ENCODE data around the gene MYO7A. TPM values are rescaled to one million over a fixed set of nuclear protein-coding genes. Genes with fewer than 3 reads are reported as not detected.

Gene MYO7A
- polyA plus RNA-seq, 1 experiment = not detected

DNA sequence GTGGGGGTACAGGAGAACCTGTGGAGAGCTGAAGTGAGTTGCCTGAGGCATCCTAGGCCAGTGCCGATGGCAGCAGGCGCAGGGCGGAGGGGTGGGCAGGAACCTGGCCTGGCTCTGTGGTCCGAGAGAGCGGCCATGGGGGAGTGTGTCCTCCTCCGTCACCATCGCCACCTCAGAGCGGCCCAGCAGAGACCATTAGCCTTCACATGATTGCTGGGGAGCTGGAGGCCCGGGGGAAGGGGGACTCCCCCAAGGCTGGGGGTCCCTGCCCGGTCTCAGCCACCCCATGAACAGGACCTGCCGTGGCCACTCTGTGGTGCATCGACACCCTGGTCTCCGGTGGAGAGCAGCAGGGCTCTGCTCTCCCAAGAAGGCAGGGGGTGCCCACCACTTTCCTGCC lies 21.3 kb upstream of the MYO7A start:
- CTCF ChIA-PET = interaction anchor here (1.0 to 3.4 kb wide), 5 partner anchors 16 to 61 kb away, joined by 3 to 23 read pairs (median 7); partner anchors contain the start of gene MYO7A
- TF ChIP-seq, protein P1, sequence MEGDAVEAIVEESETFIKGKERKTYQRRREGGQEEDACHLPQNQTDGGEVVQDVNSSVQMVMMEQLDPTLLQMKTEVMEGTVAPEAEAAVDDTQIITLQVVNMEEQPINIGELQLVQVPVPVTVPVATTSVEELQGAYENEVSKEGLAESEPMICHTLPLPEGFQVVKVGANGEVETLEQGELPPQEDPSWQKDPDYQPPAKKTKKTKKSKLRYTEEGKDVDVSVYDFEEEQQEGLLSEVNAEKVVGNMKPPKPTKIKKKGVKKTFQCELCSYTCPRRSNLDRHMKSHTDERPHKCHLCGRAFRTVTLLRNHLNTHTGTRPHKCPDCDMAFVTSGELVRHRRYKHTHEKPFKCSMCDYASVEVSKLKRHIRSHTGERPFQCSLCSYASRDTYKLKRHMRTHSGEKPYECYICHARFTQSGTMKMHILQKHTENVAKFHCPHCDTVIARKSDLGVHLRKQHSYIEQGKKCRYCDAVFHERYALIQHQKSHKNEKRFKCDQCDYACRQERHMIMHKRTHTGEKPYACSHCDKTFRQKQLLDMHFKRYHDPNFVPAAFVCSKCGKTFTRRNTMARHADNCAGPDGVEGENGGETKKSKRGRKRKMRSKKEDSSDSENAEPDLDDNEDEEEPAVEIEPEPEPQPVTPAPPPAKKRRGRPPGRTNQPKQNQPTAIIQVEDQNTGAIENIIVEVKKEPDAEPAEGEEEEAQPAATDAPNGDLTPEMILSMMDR (IDR thresholded peaks at IDR 0.05; ENCODE audit: low read depth, low read length) = no peak
- POLR2A ChIA-PET = interaction anchor here (0.5 kb wide), 1 partner anchor 63 kb away, joined by 3 read pairs; no protein-coding TSS in a partner anchor
- Histone ChIP-seq H3K27me3 (ENCODE audit: control insufficient read depth, insufficient read depth, low read length) (no peaks in the 10 kb centered on the region), H3K27ac (ENCODE audit: low read depth, low read length) (no peak overlapping the region), H3K9me3 (ENCODE audit: control insufficient read depth, insufficient read depth, low read length) (no peaks in the 10 kb centered on the region; the same call in 1 of the 2 replicates), H3K4me3 (ENCODE audit: low read depth, low read length) (no peak overlapping the region)
- no peak for DNase-seq (ENCODE audit: low read depth, low spot score)

DNA sequence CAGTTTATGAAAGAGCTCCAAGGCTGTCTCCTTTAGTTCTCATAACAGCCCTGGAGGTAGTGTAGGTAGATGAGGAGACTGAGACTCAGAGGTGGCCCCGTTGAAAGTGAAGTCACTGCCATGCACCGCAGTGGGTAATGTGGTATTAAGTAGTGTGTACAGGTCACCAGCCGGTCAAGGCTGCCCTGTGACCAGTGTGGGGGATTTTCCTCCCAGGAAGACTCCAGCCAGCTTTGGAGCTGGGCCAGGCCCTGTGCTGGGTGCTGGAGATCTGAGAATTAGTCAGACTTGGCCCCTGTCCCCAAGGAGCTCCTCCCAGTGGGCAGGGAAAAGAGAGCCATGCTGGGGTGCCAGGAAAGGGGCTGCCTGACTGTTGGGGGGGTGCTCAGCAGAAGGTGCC lies 20.1 kb upstream of the MYO7A start:
- H3K27me3 ChIP-seq (ENCODE audit: control insufficient read depth, insufficient read depth, low read length) = no peaks in the 10 kb centered on the region
- peak overlapping the region; percentile 25 for H3K27ac ChIP-seq (ENCODE audit: low read depth, low read length)
- H3K4me3 ChIP-seq (ENCODE audit: low read depth, low read length) = no peak overlapping the region
- DNase-seq (ENCODE audit: low read depth, low spot score) = peak; percentile 52
- CTCF ChIA-PET = interaction anchor here (0.7 to 3.4 kb wide), 5 partner anchors 17 to 62 kb away, joined by 4 to 23 read pairs (median 7); partner anchors contain the start of gene MYO7A
- POLR2A ChIA-PET = interaction anchor here (0.6 kb wide), 1 partner anchor 352 kb away, joined by 4 read pairs; no protein-coding TSS in a partner anchor
- TF ChIP-seq, protein P1 (IDR thresholded peaks at IDR 0.05; ENCODE audit: low read depth, low read length) = no peak
- no peaks in the 10 kb centered on the region; the same call in 1 of the 2 replicates for H3K9me3 ChIP-seq (ENCODE audit: control insufficient read depth, insufficient read depth, low read length)

DNA sequence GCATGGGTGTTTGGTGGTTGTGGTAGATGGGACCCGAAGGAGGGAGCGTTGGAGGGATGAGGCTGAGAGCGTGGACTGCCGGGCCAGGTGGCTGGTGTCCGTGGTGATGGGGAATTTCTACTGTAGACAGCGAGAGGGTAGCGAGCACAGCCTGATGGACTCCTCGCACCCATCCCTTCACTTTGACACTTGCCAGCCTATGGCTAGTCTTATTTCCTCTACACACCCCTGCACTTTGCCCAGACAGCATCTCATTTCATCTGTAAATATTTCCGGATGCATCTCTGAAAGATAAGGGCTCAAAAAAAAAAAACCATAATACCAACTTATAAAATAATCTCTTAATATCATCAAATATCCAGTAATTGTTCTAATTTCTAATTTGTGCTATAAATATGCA lies 19.6 kb upstream of the MYO7A start:
- peak overlapping the region; percentile 2 for H3K27ac ChIP-seq (ENCODE audit: low read depth, low read length)
- DNase-seq (ENCODE audit: low read depth, low spot score) = no peak
- POLR2A ChIA-PET = no interaction called here

DNA sequence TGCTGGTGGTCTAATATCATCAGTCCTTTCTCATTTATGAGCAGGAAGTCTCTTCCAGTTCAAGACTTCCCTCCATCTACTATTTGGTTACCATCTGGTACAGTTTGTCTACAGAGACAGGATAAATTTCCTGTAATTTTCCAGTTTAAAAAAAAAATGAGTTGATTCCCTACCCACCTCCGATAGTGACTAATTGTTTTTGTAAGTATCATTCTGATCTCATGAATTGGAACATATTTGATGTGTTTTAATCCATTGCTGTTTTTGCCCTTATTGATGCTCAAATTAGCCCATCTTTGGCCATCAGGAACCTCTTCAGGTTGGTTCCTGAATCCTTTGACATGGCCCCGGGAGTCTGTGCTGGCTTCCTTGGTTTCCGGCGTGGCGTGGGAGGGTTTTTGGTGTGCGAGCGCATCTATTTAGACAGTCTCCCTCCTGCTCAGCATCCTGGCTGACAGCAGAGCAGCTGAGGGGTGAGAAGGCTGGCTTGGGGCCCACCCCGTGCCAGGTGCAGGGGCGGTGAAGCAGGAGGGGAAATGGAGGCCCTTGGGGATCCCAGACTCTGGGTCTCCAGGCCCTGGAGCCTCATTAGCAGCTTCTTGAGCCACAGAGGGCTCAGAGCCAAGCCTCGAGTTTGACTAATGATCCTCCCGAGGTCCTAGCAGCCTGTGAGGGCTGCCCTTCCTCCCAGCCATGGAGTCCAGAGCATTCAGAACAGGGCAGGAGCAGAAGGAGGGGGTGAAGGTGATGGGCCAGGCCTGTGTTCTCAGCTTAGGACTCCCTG lies 18.6 kb upstream of the MYO7A start:
- CTCF ChIA-PET = interaction anchor here (1.0 to 2.9 kb wide), 3 partner anchors 18 to 190 kb away, joined by 3 to 12 read pairs (median 7); no protein-coding TSS in a partner anchor
- peak overlapping the region; percentile 34 for H3K27ac ChIP-seq (ENCODE audit: low read depth, low read length)
- no peak for DNase-seq (ENCODE audit: low read depth, low spot score)

More for the DNA sequence above, 19.6 kb upstream of the MYO7A start:
- Histone ChIP-seq H3K27me3 (ENCODE audit: control insufficient read depth, insufficient read depth, low read length) (no peaks in the 10 kb centered on the region), H3K4me3 (ENCODE audit: low read depth, low read length) (no peak overlapping the region), H3K9me3 (ENCODE audit: control insufficient read depth, insufficient read depth, low read length) (no peaks in the 10 kb centered on the region; the same call in 1 of the 2 replicates)
- CTCF ChIA-PET = interaction anchor here (2.7 to 3.4 kb wide), 3 partner anchors 17 to 61 kb away, joined by 7 to 23 read pairs (median 12); partner anchors contain the start of gene MYO7A
- TF ChIP-seq, protein P1 (IDR thresholded peaks at IDR 0.05; ENCODE audit: low read depth, low read length) = no peak

More for the DNA sequence above, 18.6 kb upstream of the MYO7A start:
- Histone ChIP-seq H3K4me3 (ENCODE audit: low read depth, low read length) (no peak overlapping the region), H3K9me3 (ENCODE audit: control insufficient read depth, insufficient read depth, low read length) (no peaks in the 10 kb centered on the region; the same call in 1 of the 2 replicates), H3K27me3 (ENCODE audit: control insufficient read depth, insufficient read depth, low read length) (no peaks in the 10 kb centered on the region)
- TF ChIP-seq, protein P1 (IDR thresholded peaks at IDR 0.05; ENCODE audit: low read depth, low read length) = no peak
- POLR2A ChIA-PET = no interaction called here

Measured in AG04450 (cell line).